Naive thymus-derived CD4-positive, alpha-beta T cell (primary cell): Measurements from ENCODE around the gene LACTB. TPM values are rescaled to one million over a fixed set of nuclear protein-coding genes. Genes with fewer than 3 reads are reported as not detected.

Experiments
- ATAC-seq: fragments of 150-1000 bp; cut with Tn5 transposase; 2 replicates; pipeline ENCODE4 v1.10.0; 2021; ENCODE audit warnings: mild to moderate bottlenecking, moderate library complexity
- CTCF ChIA-PET: fragments of 350-600 bp; sonication (Branson Sonifier 250); formaldehyde crosslinking; loops from one replicate; lab custom pipeline; 2021; ENCODE audit warnings: antibody characterized with exemption; lab: Charles Lee
- POLR2A ChIA-PET: fragments of 350-600 bp; sonication (Branson Sonifier 250); formaldehyde crosslinking; loops from one replicate; lab custom pipeline; 2021; ENCODE audit warnings: antibody characterized with exemption, inconsistent platforms; lab: Charles Lee
- DNase-seq, 9 donors: peaks; one replicate each; pipeline versions ENCODE4 v3.0.0 to v3.0.0-alpha.2; 2020 to 2022; ENCODE audit warnings: mixed read lengths in 1 of 9
- H3K27ac ChIP-seq: one replicate; pipeline ENCODE4 v1.7.0; 2013; ENCODE audit warnings: mild to moderate bottlenecking, low read depth, low read length, moderate library complexity
- H3K27me3 ChIP-seq, 2 donors: one replicate each; pipeline ENCODE4 v1.7.0; 2013; ENCODE audit warnings: low read length in 2 of 2, mild to moderate bottlenecking in 2 of 2, moderate library complexity in 2 of 2; ENCODE audit not compliant: control insufficient read depth in 2 of 2, insufficient read depth in 2 of 2
- H3K36me3 ChIP-seq, 3 experiments: 1 replicate in 2 of 3; 2 replicates in 1 of 3; pipeline ENCODE4 v1.7.0; 2013; ENCODE audit warnings: low read length in 3 of 3, mild to moderate bottlenecking in 3 of 3, moderate library complexity in 1 of 3; ENCODE audit not compliant: insufficient read depth in 3 of 3, control insufficient read depth in 2 of 3
- H3K4me1 ChIP-seq, 2 donors: one replicate each; pipeline ENCODE4 v1.7.0; 2013; ENCODE audit warnings: low read length in 2 of 2, mild to moderate bottlenecking in 2 of 2, moderate library complexity in 1 of 2; ENCODE audit not compliant: control insufficient read depth in 2 of 2, insufficient read depth in 2 of 2
- H3K4me3 ChIP-seq: 2 replicates; pipeline ENCODE4 v1.7.0; 2013; ENCODE audit warnings: mild to moderate bottlenecking, low read length
- H3K9me3 ChIP-seq, 3 experiments: 1 replicate in 2 of 3; 2 replicates in 1 of 3; pipeline ENCODE4 v1.7.0; 2013; ENCODE audit warnings: low read length in 3 of 3; ENCODE audit not compliant: control insufficient read depth in 2 of 3
- H3K27ac Mint-ChIP-seq, 9 donors: one replicate each; pipeline ENCODE4 v1.8.0; 2020 to 2022; ENCODE audit warnings: mixed read lengths in 9 of 9, mild to moderate bottlenecking in 8 of 9, moderate library complexity in 5 of 9, inconsistent platforms in 2 of 9
- H3K27me3 Mint-ChIP-seq, 5 donors: one replicate each; pipeline ENCODE4 v1.8.0; 2021 to 2022; ENCODE audit warnings: mixed read lengths in 5 of 5, mild to moderate bottlenecking in 1 of 5
- H3K36me3 Mint-ChIP-seq, 5 donors: one replicate each; pipeline ENCODE4 v1.8.0; 2020 to 2022; ENCODE audit warnings: mixed read lengths in 5 of 5, mild to moderate bottlenecking in 3 of 5, inconsistent platforms in 1 of 5
- H3K4me1 Mint-ChIP-seq, 7 donors: one replicate each; pipeline ENCODE4 v1.8.0; 2020 to 2022; ENCODE audit warnings: mixed read lengths in 7 of 7, mild to moderate bottlenecking in 3 of 7, inconsistent platforms in 1 of 7
- H3K4me3 Mint-ChIP-seq, 10 donors: one replicate each; pipeline ENCODE4 v1.8.0; 2020 to 2022; ENCODE audit warnings: mild to moderate bottlenecking in 10 of 10, mixed read lengths in 10 of 10, moderate library complexity in 6 of 10, inconsistent platforms in 2 of 10
- H3K9me3 Mint-ChIP-seq, 11 donors: one replicate each; pipeline ENCODE4 v1.8.0; 2020 to 2022; ENCODE audit warnings: mixed read lengths in 11 of 11, mild to moderate bottlenecking in 4 of 11, inconsistent platforms in 1 of 11, moderate library complexity in 1 of 11
- intact Hi-C, 2 donors: fragments of 100-400 bp; cut with micrococcal nuclease; formaldehyde crosslinking; loops; one replicate each; pipeline ENCODE4 v1.15.1; 2023
- polyA plus RNA-seq, 2 donors: library from polyadenylated mRNA; unstranded; fragments of 300-500 nt; fragmentation: Illumina TruSeq; gene quantifications; one replicate each; pipeline ENCODE4 v1.2.3, GENCODE V29; 2021
- total RNA-seq, 6 experiments: library from RNA in 5 of 6; stranded (reverse) in 5 of 6; gene quantifications; 1 replicate in 5 of 6; 2 replicates in 1 of 6; pipeline ENCODE4 v1.2.3 and lab custom pipeline; 2021 to 2026

Gene LACTB
- total and polyA plus RNA-seq, 7 experiments from 2014 or later, result 8.2 to 23.2 (median 10.4) TPM

GRCh38 chr15:63089260-63090043 lies 32.2 kb upstream of the LACTB start:
- H3K36me3 Mint-ChIP-seq, result no peaks in the 10 kb centered on the region
- ChIA-PET CTCF (interaction anchor here (0.7 kb wide), 1 partner anchor 9 kb away, joined by 3 read pairs; no protein-coding TSS in a partner anchor), POLR2A (interaction anchor here (1.8 kb wide), 1 partner anchor 41 kb away, joined by 4 read pairs; no protein-coding TSS in a partner anchor)
- peaks cover 0 to 4% (median 0%) of the 10 kb centered on the region in 7 donors for H3K4me1 Mint-ChIP-seq
- Histone ChIP-seq H3K9me3 (no peaks in the 10 kb centered on the region), H3K36me3 (no peaks in the 10 kb centered on the region), H3K4me1 (no peaks in the 10 kb centered on the region), H3K4me3 (no peak overlapping the region), H3K27ac (no peak overlapping the region), H3K27me3 (no peaks in the 10 kb centered on the region)
- no peak overlapping the region for H3K27ac Mint-ChIP-seq
- intact Hi-C loops, result loop anchor here in 1 of 2 donors (5.0 kb wide), 1 partner anchor 307 kb away; no protein-coding TSS in a partner anchor
- DNase-seq, result no peak
- ATAC-seq, result no peak
- no peaks in the 10 kb centered on the region for H3K9me3 Mint-ChIP-seq
- H3K27me3 Mint-ChIP-seq, result peaks cover 0 to 18% (median 0%) of the 10 kb centered on the region in 5 donors
- H3K4me3 Mint-ChIP-seq, result no peak overlapping the region

- Mint-ChIP-seq H3K27ac (no peak overlapping the region), H3K4me3 (no peak overlapping the region), H3K27me3 (peaks cover 0 to 18% (median 0%) of the 10 kb centered on the region in 5 donors), H3K36me3 (no peaks in the 10 kb centered on the region), H3K4me1 (peaks cover 0 to 4% (median 0%) of the 10 kb centered on the region in 7 donors), H3K9me3 (no peaks in the 10 kb centered on the region)
- Histone ChIP-seq H3K36me3 (no peaks in the 10 kb centered on the region), H3K4me1 (no peaks in the 10 kb centered on the region), H3K9me3 (no peaks in the 10 kb centered on the region), H3K4me3 (no peak overlapping the region), H3K27me3 (no peaks in the 10 kb centered on the region), H3K27ac (no peak overlapping the region)
- intact Hi-C loops, result loop anchor here in 1 of 2 donors (5.0 kb wide), 1 partner anchor 308 kb away; no protein-coding TSS in a partner anchor
- ATAC-seq (no peak), DNase-seq (no peak)
- POLR2A ChIA-PET, result interaction anchor here (1.8 kb wide), 1 partner anchor 42 kb away, joined by 4 read pairs; no protein-coding TSS in a partner anchor
- CTCF ChIA-PET, result interaction anchor here (5.9 kb wide), 1 partner anchor 42 kb away, joined by 61 read pairs; no protein-coding TSS in a partner anchor
Observed at GRCh38 chr15:63090472-63090871, 31.2 kb upstream of the LACTB start.

- Mint-ChIP-seq H3K27ac (no peak overlapping the region), H3K4me1 (peaks cover 0 to 4% (median 0%) of the 10 kb centered on the region in 7 donors), H3K4me3 (no peak overlapping the region), H3K36me3 (no peaks in the 10 kb centered on the region), H3K27me3 (peaks cover 0 to 17% (median 0%) of the 10 kb centered on the region in 5 donors), H3K9me3 (no peaks in the 10 kb centered on the region)
- no peaks in the 10 kb centered on the region for H3K9me3 ChIP-seq
- DNase-seq (no peak), ATAC-seq (no peak)
- H3K4me3 ChIP-seq, result no peak overlapping the region
- intact Hi-C loops, result loop anchor here in 1 of 2 donors (5.0 kb wide), 1 partner anchor 309 kb away; no protein-coding TSS in a partner anchor
- no peaks in the 10 kb centered on the region for H3K27me3 ChIP-seq
- no peaks in the 10 kb centered on the region for H3K36me3 ChIP-seq
- no peak overlapping the region for H3K27ac ChIP-seq
- POLR2A ChIA-PET, result interaction anchor here (1.8 kb wide), 1 partner anchor 42 kb away, joined by 4 read pairs; no protein-coding TSS in a partner anchor
- H3K4me1 ChIP-seq, result no peaks in the 10 kb centered on the region
- CTCF ChIA-PET, result interaction anchor here (5.9 kb wide), 1 partner anchor 43 kb away, joined by 61 read pairs; no protein-coding TSS in a partner anchor
Observed at GRCh38 chr15:63090887-63091286, 30.8 kb upstream of the LACTB start.

- intact Hi-C loops, result loop anchor here (2.0 to 5.0 kb wide), 4 partner anchors 243 to 1021 kb away; no protein-coding TSS in a partner anchor
- no peak overlapping the region for H3K27ac Mint-ChIP-seq
Observed at GRCh38 chr15:63091679-63092446, 29.8 kb upstream of the LACTB start.

GRCh38 chr15:63093486-63094205 lies 28.0 kb upstream of the LACTB start:
- H3K9me3 ChIP-seq, result no peaks in the 10 kb centered on the region
- H3K4me1 ChIP-seq, result no peaks in the 10 kb centered on the region
- peaks cover 0 to 2% (median 0%) of the 10 kb centered on the region in 11 donors for H3K9me3 Mint-ChIP-seq
- ChIA-PET CTCF (interaction anchor here (0.5 to 5.9 kb wide), 9 partner anchors 26 to 972 kb away, joined by 3 to 61 read pairs (median 3); no protein-coding TSS in a partner anchor), POLR2A (interaction anchor here (1.9 kb wide), 1 partner anchor 46 kb away, joined by 6 read pairs; no protein-coding TSS in a partner anchor)
- H3K27ac Mint-ChIP-seq, result no peak overlapping the region
- no peaks in the 10 kb centered on the region for H3K36me3 Mint-ChIP-seq
- no peak overlapping the region for H3K27ac ChIP-seq
- H3K27me3 ChIP-seq, result no peaks in the 10 kb centered on the region
- intact Hi-C loops, result loop anchor here (1.0 to 5.0 kb wide), 7 partner anchors 45 to 1023 kb away; no protein-coding TSS in a partner anchor
- ATAC-seq (peak; percentile 92), DNase-seq (peak; percentile 40 to 70 (median 60))
- H3K27me3 Mint-ChIP-seq, result peaks cover 0 to 7% (median 0%) of the 10 kb centered on the region in 5 donors
- H3K4me1 Mint-ChIP-seq, result peaks cover 0 to 8% (median 0%) of the 10 kb centered on the region in 7 donors
- H3K4me3 ChIP-seq, result no peak overlapping the region
- no peak overlapping the region for H3K4me3 Mint-ChIP-seq
- H3K36me3 ChIP-seq, result no peaks in the 10 kb centered on the region

More at GRCh38 chr15:63091679-63092446, 29.8 kb upstream of the LACTB start:
- H3K27me3 ChIP-seq, result no peaks in the 10 kb centered on the region
- H3K4me1 Mint-ChIP-seq, result peaks cover 0 to 4% (median 0%) of the 10 kb centered on the region in 7 donors
- no peaks in the 10 kb centered on the region for H3K9me3 Mint-ChIP-seq
- H3K36me3 ChIP-seq, result no peaks in the 10 kb centered on the region
- DNase-seq (no peak), ATAC-seq (no peak)
- POLR2A ChIA-PET, result no interaction called here
- H3K27me3 Mint-ChIP-seq, result peaks cover 0 to 9% (median 0%) of the 10 kb centered on the region in 5 donors
- no peak overlapping the region for H3K4me3 Mint-ChIP-seq
- no peaks in the 10 kb centered on the region for H3K4me1 ChIP-seq
- CTCF ChIA-PET, result interaction anchor here (5.9 kb wide), 1 partner anchor 44 kb away, joined by 61 read pairs; no protein-coding TSS in a partner anchor
- no peaks in the 10 kb centered on the region for H3K36me3 Mint-ChIP-seq
- H3K4me3 ChIP-seq, result no peak overlapping the region
- H3K27ac ChIP-seq, result no peak overlapping the region
- H3K9me3 ChIP-seq, result no peaks in the 10 kb centered on the region
